K562 (cell line): ENCODE results near the gene RNASEH1. TPM values are rescaled to one million over a fixed set of nuclear protein-coding genes. Genes with fewer than 3 reads are reported as not detected.

Experiments
- NFIC ChIP-seq: fragments of 450-650 bp; IDR thresholded peaks from 2 replicates; pipeline ENCODE4 v1.6.1; 2017; ENCODE audit warnings: mild to moderate bottlenecking, inconsistent platforms
- SMAD3 ChIP-seq: fragments of 450-650 bp; formaldehyde crosslinking; conservative IDR thresholded peaks from 2 replicates; pipeline ENCODE4 v1.4.0; 2020; ENCODE audit warnings: mild to moderate bottlenecking
- TRIM24 ChIP-seq, 2 experiments: fragments of 450-650 bp; IDR thresholded peaks; 2 replicates each; pipeline ENCODE4 v1.6.1; 2016
- ZNF395 ChIP-seq: fragments of 200-800 bp; sonication (Bioruptor generic); IDR thresholded peaks from 2 replicates; pipeline ENCODE4 v1.6.1; 2017; ENCODE audit warnings: missing genetic modification characterization, missing compliant biosample characterization
- polyA plus RNA-seq, 8 experiments: library from polyadenylated mRNA; depleted of rRNA in 4 of 8; stranded (reverse) in 5 of 8; unstranded in 3 of 8; fragments of >200 nt; fragmentation: Nextera tagmentation in 2 of 8; fragmentation: Illumina TruSeq in 1 of 8; extraction: Ambion mirVana in 2 of 8; extraction: Trizol in 1 of 8; gene quantifications; 2 replicates each; pipeline versions ENCODE4 v1.2.1 to v1.2.3, GENCODE V29; 2011 to 2014; ENCODE audit warnings: inconsistent platforms in 1 of 8, missing spikeins in 1 of 8
- total RNA-seq, 7 experiments: library from RNA; depleted of rRNA in 6 of 7; stranded (reverse); fragments of >200 nt in 6 of 7; fragmentation: Illumina TruSeq in 2 of 7; extraction: Trizol in 2 of 7; gene quantifications; 2 replicates each; pipeline versions ENCODE4 v1.2.1 to v1.2.3, GENCODE V29; 2011 to 2021; ENCODE audit warnings: low replicate concordance in 1 of 7
- TF ChIP-seq, protein P1 (sequence below), 2 experiments: fragments of 450-650 bp in 1 of 2; sonication (generic) in 1 of 2; formaldehyde crosslinking in 1 of 2; IDR thresholded peaks; 2 replicates each; pipeline versions ENCODE4 v1.7.1 to v1.9.0; 2016 to 2022; ENCODE audit warnings: inconsistent platforms in 1 of 2, mild to moderate bottlenecking in 1 of 2, missing genetic modification reagents in 1 of 2
- TF ChIP-seq, protein P2 (sequence below): fragments of 250-450 bp; sonication (Bioruptor Pico); IDR thresholded peaks from 2 replicates; pipeline ENCODE4 v1.8.0; 2021; ENCODE audit warnings: borderline replicate concordance, mild to moderate bottlenecking, moderate library complexity; ENCODE audit not compliant: poor library complexity, severe bottlenecking
- TF ChIP-seq, protein P3 (sequence below): fragments of 250-450 bp; sonication (Bioruptor Pico); IDR thresholded peaks from 2 replicates; pipeline ENCODE4 v1.4.0; 2020

Gene RNASEH1
- total and polyA plus RNA-seq, 9 of the 15 experiments (the other 6 are each of a cell fraction or from before 2014, with no cell fraction given) = 25.7 to 47.5 (median 42.8) TPM

DNA sequence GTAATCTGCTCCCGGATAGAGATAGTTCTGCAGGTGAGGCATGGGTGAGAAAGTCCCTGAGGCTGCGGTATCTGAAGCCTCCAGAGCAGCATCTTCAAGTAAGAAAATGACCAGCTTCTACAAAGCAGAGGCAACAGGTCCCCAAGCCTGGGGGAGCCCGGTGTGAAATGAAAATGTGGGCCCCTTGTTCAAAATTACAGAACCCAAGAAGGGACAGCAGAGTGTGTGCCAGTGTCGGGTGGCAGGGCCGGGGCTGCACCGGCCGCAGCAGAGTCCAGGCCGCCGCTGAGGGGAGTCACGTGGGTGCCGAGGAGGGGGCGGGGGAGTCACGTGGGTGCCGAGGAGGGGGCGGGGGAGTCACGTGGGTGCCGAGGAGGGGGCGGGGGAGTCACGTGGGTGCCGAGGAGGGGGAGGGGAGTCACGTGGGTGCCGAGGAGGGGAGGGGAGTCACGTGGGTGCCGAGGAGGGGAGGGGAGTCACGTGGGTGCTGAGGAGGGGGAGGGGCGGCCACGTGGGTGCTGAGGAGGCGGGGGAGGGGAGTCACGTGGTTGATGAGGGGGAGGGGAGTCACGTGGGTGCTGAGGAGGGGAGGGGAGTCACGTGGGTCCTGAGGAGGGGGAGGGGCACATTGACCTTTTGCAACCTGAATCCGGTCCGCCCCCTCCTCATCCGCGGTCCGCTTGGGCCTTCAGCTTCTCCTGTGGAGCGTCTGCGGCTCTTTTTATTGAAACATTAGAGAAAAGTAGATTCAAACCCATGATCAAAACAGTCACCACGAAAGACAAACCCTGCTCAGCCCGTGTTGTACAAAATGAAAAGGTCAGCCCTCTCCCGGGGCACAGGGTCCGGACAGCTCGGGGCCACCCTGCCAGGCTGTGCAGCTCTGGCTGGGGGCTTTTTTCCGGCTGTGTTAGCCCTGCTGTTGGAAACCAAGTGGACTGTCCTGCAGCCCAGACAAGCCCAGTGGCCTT is 47.1 kb upstream of the RNASEH1 start (continued):
- TF ChIP-seq, protein P1, sequence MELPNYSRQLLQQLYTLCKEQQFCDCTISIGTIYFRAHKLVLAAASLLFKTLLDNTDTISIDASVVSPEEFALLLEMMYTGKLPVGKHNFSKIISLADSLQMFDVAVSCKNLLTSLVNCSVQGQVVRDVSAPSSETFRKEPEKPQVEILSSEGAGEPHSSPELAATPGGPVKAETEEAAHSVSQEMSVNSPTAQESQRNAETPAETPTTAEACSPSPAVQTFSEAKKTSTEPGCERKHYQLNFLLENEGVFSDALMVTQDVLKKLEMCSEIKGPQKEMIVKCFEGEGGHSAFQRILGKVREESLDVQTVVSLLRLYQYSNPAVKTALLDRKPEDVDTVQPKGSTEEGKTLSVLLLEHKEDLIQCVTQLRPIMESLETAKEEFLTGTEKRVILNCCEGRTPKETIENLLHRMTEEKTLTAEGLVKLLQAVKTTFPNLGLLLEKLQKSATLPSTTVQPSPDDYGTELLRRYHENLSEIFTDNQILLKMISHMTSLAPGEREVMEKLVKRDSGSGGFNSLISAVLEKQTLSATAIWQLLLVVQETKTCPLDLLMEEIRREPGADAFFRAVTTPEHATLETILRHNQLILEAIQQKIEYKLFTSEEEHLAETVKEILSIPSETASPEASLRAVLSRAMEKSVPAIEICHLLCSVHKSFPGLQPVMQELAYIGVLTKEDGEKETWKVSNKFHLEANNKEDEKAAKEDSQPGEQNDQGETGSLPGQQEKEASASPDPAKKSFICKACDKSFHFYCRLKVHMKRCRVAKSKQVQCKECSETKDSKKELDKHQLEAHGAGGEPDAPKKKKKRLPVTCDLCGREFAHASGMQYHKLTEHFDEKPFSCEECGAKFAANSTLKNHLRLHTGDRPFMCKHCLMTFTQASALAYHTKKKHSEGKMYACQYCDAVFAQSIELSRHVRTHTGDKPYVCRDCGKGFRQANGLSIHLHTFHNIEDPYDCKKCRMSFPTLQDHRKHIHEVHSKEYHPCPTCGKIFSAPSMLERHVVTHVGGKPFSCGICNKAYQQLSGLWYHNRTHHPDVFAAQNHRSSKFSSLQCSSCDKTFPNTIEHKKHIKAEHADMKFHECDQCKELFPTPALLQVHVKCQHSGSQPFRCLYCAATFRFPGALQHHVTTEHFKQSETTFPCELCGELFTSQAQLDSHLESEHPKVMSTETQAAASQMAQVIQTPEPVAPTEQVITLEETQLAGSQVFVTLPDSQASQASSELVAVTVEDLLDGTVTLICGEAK (IDR thresholded peaks at IDR 0.05) = peak; percentile 45; the same call in 1 of the 2 replicates
- TF ChIP-seq, protein P1 (CRISPR knock-in tag; IDR thresholded peaks at IDR 0.05) = no peak
- TF ChIP-seq ZNF395 (CRISPR knock-in tag) = 0 out of 2 replicates have a peak, but pooled peaks have one; percentile 33
- 0 out of 2 replicates have a peak, but pooled peaks have one; percentile 6 for TF ChIP-seq NFIC
- TF ChIP-seq SMAD3 (CRISPR knock-in tag) = peak; percentile 48; the same call in 1 of the 2 replicates
- TF ChIP-seq, protein P2, sequence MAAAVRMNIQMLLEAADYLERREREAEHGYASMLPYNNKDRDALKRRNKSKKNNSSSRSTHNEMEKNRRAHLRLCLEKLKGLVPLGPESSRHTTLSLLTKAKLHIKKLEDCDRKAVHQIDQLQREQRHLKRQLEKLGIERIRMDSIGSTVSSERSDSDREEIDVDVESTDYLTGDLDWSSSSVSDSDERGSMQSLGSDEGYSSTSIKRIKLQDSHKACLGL (CRISPR knock-in tag) = peak; percentile 19
- TF ChIP-seq TRIM24 (IDR thresholded peaks at IDR 0.05) = peak; percentile 68 to 71
- TF ChIP-seq, protein P3, sequence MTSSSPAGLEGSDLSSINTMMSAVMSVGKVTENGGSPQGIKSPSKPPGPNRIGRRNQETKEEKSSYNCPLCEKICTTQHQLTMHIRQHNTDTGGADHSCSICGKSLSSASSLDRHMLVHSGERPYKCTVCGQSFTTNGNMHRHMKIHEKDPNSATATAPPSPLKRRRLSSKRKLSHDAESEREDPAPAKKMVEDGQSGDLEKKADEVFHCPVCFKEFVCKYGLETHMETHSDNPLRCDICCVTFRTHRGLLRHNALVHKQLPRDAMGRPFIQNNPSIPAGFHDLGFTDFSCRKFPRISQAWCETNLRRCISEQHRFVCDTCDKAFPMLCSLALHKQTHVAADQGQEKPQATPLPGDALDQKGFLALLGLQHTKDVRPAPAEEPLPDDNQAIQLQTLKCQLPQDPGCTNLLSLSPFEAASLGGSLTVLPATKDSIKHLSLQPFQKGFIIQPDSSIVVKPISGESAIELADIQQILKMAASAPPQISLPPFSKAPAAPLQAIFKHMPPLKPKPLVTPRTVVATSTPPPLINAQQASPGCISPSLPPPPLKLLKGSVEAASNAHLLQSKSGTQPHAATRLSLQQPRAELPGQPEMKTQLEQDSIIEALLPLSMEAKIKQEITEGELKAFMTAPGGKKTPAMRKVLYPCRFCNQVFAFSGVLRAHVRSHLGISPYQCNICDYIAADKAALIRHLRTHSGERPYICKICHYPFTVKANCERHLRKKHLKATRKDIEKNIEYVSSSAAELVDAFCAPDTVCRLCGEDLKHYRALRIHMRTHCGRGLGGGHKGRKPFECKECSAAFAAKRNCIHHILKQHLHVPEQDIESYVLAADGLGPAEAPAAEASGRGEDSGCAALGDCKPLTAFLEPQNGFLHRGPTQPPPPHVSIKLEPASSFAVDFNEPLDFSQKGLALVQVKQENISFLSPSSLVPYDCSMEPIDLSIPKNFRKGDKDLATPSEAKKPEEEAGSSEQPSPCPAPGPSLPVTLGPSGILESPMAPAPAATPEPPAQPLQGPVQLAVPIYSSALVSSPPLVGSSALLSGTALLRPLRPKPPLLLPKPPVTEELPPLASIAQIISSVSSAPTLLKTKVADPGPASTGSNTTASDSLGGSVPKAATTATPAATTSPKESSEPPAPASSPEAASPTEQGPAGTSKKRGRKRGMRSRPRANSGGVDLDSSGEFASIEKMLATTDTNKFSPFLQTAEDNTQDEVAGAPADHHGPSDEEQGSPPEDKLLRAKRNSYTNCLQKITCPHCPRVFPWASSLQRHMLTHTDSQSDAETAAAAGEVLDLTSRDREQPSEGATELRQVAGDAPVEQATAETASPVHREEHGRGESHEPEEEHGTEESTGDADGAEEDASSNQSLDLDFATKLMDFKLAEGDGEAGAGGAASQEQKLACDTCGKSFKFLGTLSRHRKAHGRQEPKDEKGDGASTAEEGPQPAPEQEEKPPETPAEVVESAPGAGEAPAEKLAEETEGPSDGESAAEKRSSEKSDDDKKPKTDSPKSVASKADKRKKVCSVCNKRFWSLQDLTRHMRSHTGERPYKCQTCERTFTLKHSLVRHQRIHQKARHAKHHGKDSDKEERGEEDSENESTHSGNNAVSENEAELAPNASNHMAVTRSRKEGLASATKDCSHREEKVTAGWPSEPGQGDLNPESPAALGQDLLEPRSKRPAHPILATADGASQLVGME (CRISPR knock-in tag) = peak; percentile 46; the same call in 1 of the 2 replicates
